Subcutaneous abdominal adipose tissue (tissue), 5 donors: ENCODE data around the gene MAP1A.
A peak's percentile ranks its signal among the peaks of the same experiment; 100 is the strongest.

ENCODE experiments used
- H3K27ac ChIP-seq: one replicate; pipeline ENCODE4 v1.7.0; 2013; ENCODE audit warnings: low read depth, mild to moderate bottlenecking, inconsistent platforms, low read length, moderate library complexity
- H3K27me3 ChIP-seq, 5 donors: one replicate each; pipeline ENCODE4 v1.7.0; 2013; ENCODE audit warnings: low read length in 5 of 5, inconsistent platforms in 1 of 5; ENCODE audit not compliant: control insufficient read depth in 5 of 5, insufficient read depth in 4 of 5
- H3K36me3 ChIP-seq, 5 donors: one replicate each; pipeline ENCODE4 v1.7.0; 2013; ENCODE audit warnings: low read length in 5 of 5; ENCODE audit not compliant: control insufficient read depth in 5 of 5, insufficient read depth in 5 of 5
- H3K4me1 ChIP-seq, 5 donors: one replicate each; pipeline ENCODE4 v1.7.0; 2013; ENCODE audit warnings: low read length in 5 of 5, mild to moderate bottlenecking in 3 of 5, moderate library complexity in 1 of 5; ENCODE audit not compliant: control insufficient read depth in 5 of 5, insufficient read depth in 5 of 5
- H3K4me3 ChIP-seq, 5 donors: one replicate each; pipeline ENCODE4 v1.7.0; 2013; ENCODE audit warnings: low read length in 5 of 5, low read depth in 1 of 5
- H3K9ac ChIP-seq, 5 donors: one replicate each; pipeline ENCODE4 v1.7.0; 2013; ENCODE audit warnings: low read length in 5 of 5, mild to moderate bottlenecking in 4 of 5, moderate library complexity in 3 of 5
- H3K9me3 ChIP-seq, 5 donors: one replicate each; pipeline ENCODE4 v1.7.0; 2013; ENCODE audit warnings: low read length in 5 of 5; ENCODE audit not compliant: control insufficient read depth in 5 of 5
- donor health status: healthy.
- donor health status: healthy.
- donor health status: healthy.
- donor health status: healthy.
- donor health status: healthy.

The MAP1A gene

GRCh38 chr15:43510200-43511011 is 7.0 kb upstream of the MAP1A start:
- peak overlapping the region; percentile 76 for H3K27ac ChIP-seq
- H3K4me1 ChIP-seq = peaks cover 5 to 42% (median 30%) of the 10 kb centered on the region in 5 donors
- peak overlapping the region; percentile 80 to 92 (median 83) for H3K4me3 ChIP-seq
- no peaks in the 10 kb centered on the region for H3K36me3 ChIP-seq
- H3K9ac ChIP-seq = peak overlapping the region in 3 of 5 donors; percentile 34 to 67 (median 64)
- no peaks in the 10 kb centered on the region for H3K9me3 ChIP-seq
- H3K27me3 ChIP-seq = peaks cover 0 to 2% (median 0%) of the 10 kb centered on the region in 5 donors

DNA sequence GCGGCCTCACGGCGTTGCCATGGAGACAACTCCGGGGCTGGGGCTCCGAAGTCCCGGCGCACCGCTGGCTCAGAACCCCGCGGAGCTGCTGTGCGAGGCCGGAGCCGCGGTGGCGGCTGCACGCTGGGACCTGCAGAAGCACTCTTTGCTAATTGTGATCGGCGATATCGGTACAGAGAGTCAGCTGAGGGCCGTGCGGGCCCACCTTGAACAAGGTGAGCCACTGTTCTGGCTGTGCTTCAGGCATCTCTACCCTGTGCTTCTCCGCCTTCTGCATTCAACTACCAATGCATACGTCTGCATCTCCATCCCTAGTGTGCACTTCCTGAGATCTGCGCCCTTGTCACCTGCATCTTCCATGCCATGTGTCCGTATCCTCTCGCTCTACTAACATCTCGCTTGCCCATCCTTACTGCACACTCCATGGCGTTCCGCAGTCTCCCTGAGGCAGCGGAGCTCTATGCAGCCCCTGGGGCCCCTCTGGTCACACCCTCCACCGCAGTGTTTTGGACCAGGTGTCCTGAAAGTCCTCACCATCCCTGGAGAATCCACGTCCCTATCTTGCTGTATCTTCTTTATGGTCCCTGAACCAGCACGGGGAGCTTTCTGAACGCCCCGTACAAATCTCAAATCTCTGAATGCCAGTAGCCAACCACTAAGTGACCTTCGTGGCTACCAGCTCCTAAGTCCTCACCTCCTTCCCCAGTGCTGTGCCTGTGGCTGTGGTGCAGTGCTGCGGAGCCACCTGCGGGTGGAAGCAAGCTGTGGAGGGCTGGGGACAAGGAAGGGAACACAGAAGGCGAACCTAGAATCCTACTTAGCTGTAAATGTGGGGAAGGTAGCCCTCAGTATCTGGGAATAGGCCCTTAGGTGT is 6.2 kb upstream of the MAP1A start:
- peak overlapping the region; percentile 18 for H3K27ac ChIP-seq

GRCh38 chr15:43513550-43513949 is 3.9 kb upstream of the MAP1A start:
- Histone ChIP-seq H3K9ac (no peak overlapping the region), H3K4me3 (no peak overlapping the region), H3K36me3 (no peaks in the 10 kb centered on the region), H3K9me3 (no peaks in the 10 kb centered on the region), H3K27me3 (peaks cover 10 to 30% (median 20%) of the 10 kb centered on the region in 5 donors), H3K4me1 (peaks cover 5 to 65% (median 45%) of the 10 kb centered on the region in 5 donors), H3K27ac (peak overlapping the region; percentile 14)

More for the DNA sequence above, 6.2 kb upstream of the MAP1A start:
- H3K4me3 ChIP-seq = peak overlapping the region; percentile 80 to 92 (median 83)
- no peaks in the 10 kb centered on the region for H3K36me3 ChIP-seq
- H3K9me3 ChIP-seq = no peaks in the 10 kb centered on the region
- peaks cover 5 to 50% (median 33%) of the 10 kb centered on the region in 5 donors for H3K4me1 ChIP-seq
- peaks cover 0 to 10% (median 3%) of the 10 kb centered on the region in 5 donors for H3K27me3 ChIP-seq
- peak overlapping the region in 2 of 5 donors; percentile 11 to 63 for H3K9ac ChIP-seq

GRCh38 chr15:43514241-43515057 is 3.0 kb upstream of the MAP1A start:
- Histone ChIP-seq H3K4me1 (peaks cover 6 to 61% (median 44%) of the 10 kb centered on the region in 5 donors), H3K27ac (peak overlapping the region; percentile 14), H3K36me3 (no peaks in the 10 kb centered on the region), H3K9ac (peak overlapping the region in 1 of 5 donors; percentile 30), H3K9me3 (no peaks in the 10 kb centered on the region), H3K27me3 (peaks cover 10 to 30% (median 22%) of the 10 kb centered on the region in 5 donors), H3K4me3 (no peak overlapping the region)

DNA sequence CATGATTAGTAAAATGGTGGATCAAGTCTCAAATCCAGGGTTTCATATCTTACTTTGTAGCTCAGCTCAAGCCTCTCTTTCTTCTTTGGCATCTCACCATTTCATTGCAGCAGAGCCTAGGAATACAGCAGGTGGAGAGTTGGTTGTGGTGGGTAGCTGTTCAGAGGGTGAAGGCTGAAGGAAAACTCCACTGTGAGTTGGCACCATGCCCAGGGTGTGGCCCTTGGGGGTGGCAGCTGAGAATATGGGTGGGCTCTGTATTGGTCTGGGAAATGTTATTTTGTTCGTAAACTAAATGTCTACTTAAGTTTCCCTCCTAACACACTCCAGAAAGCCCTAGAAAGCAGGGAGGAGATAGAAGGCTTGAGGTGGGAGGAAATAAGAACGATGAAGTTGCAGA is 1.7 kb upstream of the MAP1A start:
- H3K4me3 ChIP-seq = no peak overlapping the region
- H3K36me3 ChIP-seq = peaks cover 0 to 3% (median 0%) of the 10 kb centered on the region in 5 donors
- peak overlapping the region; percentile 14 for H3K27ac ChIP-seq
- H3K27me3 ChIP-seq = peaks cover 10 to 30% (median 22%) of the 10 kb centered on the region in 5 donors
- no peaks in the 10 kb centered on the region for H3K9me3 ChIP-seq
- peaks cover 5 to 51% (median 34%) of the 10 kb centered on the region in 5 donors for H3K4me1 ChIP-seq
- no peak overlapping the region for H3K9ac ChIP-seq

GRCh38 chr15:43516185-43516584 is 1.2 kb upstream of the MAP1A start:
- H3K4me3 ChIP-seq = peak overlapping the region in 2 of 5 donors; percentile 59 to 62
- H3K4me1 ChIP-seq = peaks cover 2 to 47% (median 30%) of the 10 kb centered on the region in 5 donors
- H3K9me3 ChIP-seq = no peaks in the 10 kb centered on the region
- H3K27ac ChIP-seq = peak overlapping the region; percentile 14
- peaks cover 10 to 30% (median 22%) of the 10 kb centered on the region in 5 donors for H3K27me3 ChIP-seq
- H3K9ac ChIP-seq = no peak overlapping the region
- peaks cover 0 to 7% (median 0%) of the 10 kb centered on the region in 5 donors for H3K36me3 ChIP-seq

- Histone ChIP-seq H3K9ac (no peak overlapping the region), H3K27ac (peak overlapping the region; percentile 14), H3K9me3 (no peaks in the 10 kb centered on the region), H3K36me3 (peaks cover 0 to 14% (median 6%) of the 10 kb centered on the region in 5 donors), H3K4me1 (peaks cover 1 to 42% (median 24%) of the 10 kb centered on the region in 5 donors), H3K27me3 (peaks cover 10 to 32% (median 22%) of the 10 kb centered on the region in 5 donors), H3K4me3 (peak overlapping the region; percentile 22 to 62 (median 49))
Measured at GRCh38 chr15:43516801-43517353, 531 bp upstream of the MAP1A start.

DNA sequence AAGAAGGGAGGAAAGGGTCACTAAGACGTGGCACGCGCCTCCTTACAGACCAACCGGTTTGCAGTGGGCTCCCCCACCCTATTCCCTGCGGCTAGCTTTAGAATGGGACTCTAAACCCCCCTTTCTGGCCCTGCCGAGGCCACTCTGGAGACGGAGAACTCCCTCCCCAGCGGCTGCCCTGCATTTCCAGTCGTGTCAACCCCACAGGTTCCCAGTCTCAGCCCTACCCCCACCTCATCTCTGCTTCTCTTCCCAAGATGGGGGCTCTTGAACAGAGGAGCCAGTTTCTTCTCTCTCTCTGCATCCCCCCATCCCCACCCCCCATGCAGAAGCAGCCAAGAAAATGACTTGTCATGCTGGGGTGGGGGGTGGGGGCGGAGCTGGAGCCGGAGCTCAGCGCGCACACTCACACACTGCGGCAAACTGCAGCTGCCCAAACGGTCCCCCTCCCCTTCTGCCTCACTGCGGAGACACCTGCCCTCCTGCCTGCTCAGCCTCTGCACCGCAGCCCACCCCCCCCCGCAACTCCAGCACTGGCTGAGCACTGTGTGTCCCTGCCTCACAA is 871 bp downstream of the MAP1A start:
- Histone ChIP-seq H3K9me3 (no peaks in the 10 kb centered on the region), H3K27ac (peak overlapping the region; percentile 60), H3K4me1 (peaks cover 1 to 42% (median 24%) of the 10 kb centered on the region in 5 donors), H3K4me3 (peak overlapping the region; percentile 36 to 75 (median 62)), H3K27me3 (peaks cover 10 to 35% (median 22%) of the 10 kb centered on the region in 5 donors), H3K36me3 (peaks cover 0 to 18% (median 14%) of the 10 kb centered on the region in 5 donors), H3K9ac (peak overlapping the region in 2 of 5 donors; percentile 24 to 60)
